ENCODE data around the gene INTS3.
A peak's percentile ranks its signal among the peaks of the same experiment; 100 is the strongest.

The INTS3 gene

DNA sequence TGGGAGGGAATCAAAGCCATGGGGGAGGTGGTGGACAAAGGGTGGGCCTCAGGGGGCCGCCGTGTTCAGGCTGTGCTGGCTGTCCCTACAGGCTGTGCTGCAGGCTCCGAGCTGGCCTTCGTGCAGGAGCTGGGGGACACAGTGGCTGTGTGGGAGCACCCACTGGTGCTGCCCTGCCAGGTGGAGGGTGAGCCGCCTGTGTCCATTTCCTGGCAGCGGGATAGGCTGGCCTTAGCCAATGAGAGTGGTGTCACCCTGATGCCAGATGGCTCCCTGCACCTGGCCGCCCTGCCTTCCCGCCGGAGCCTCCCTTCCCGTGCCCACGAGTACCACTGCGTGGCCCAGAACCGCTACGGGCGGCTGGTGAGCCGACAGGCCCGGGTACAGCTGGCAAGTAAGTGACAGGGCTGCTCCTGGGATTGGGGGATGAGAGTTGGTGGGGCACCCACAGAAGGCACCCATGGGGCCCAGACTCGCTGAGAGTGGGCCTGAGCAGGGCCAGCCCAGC is 67.5 kb downstream of the INTS3 start:
- DNase-seq (ENCODE audit: low read depth, low spot score): no peak

DNA sequence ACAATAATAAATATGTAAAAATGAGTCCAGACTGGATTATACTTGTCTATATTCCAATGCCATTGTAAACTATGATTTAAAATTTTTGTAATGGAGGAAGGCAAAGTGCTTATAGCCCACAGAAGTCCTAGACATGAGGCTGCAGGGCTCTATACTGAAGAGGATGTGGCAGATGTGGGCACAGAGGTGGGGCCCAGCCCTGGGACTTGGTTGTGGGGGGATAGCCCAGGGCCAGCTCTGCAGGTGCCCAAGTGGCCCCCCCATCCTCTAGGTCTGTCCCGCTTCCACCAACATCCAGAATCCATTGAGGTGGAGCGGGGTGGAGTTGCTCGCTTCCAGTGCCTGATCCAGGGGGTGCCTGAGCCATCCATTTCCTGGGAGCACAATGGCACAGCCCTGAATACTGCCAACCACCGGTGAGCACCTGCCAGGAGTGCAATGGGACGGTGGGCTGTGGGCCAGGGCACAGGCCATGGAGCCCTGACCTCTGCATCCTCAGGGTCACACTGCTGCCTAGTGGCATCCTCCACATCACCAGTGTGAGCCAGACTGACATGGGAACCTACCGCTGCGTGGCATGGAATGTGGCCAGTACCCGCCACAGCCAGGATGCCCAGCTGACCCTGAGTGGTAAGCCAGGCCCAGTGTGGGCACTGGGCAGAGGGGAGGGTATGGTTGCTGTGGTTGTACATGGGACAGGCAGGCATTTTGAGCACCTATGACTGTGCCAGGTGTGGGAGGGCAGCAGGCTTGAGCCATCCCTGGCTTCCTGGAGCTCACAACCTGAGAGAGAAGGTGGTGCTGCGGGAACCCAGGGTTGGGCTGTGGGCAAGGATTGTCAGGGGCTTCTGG is 68.3 kb downstream of the INTS3 start:
- no peak for DNase-seq (ENCODE audit: low read depth, low spot score)

DNA sequence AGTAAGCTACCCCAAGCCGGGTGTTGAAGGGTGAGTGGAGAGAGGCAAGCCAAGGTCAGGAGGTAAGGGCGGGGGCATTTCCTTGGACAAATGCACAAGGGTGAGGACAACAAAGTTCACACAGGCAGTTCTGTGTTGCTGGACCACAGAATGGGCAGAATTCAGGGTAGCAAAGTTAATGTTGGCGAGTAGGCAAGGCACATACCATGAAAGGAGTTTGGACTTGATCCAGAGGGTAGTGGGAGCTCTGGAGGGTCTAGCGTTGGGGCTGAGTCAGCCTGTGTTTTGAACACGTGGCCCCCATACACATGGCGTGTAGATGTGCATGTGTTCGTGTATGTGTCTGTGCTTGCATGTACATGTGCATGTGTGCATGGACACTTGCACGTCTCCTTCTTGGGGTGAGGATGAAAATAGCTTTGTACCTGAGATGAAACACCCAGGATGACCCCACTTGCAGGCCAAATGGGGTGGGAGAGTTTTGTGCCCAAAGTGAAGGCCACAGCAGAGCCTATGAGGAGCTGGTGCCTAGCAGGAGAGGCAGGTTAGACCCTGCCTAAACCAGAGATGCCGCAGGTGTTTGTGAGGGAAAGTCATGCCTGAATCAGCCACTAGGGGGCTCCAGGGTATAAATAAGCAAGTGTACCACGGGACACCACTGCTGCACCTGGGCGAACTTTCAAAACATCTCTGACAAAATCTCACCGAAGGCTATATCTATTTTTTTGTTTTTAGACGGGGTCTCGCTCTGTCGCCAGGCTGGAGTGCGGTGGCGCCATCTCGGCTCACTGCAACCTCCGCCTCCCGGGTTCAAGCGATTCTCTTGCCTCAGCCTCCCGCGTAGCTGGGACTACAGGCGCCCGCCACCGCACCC is 69.2 kb downstream of the INTS3 start:
- DNase-seq (ENCODE audit: low read depth, low spot score): peak; percentile 78

DNA sequence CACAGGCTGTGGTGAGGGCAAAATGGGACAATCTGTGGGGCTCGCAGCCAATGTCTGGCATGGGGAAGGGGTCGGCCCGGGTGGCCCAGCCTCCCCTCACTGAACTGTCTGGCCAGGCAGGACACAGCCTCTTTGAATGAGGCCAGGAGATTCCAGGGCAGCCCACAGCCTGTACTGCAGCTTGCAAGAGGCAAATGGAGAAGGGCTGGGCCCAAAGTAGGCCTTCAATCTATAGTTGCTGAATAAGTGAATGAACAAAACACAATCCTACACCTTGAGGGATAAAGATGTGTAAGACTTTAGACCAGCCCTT is 70.6 kb downstream of the INTS3 start:
- no peak for DNase-seq (ENCODE audit: low read depth, low spot score)

DNA sequence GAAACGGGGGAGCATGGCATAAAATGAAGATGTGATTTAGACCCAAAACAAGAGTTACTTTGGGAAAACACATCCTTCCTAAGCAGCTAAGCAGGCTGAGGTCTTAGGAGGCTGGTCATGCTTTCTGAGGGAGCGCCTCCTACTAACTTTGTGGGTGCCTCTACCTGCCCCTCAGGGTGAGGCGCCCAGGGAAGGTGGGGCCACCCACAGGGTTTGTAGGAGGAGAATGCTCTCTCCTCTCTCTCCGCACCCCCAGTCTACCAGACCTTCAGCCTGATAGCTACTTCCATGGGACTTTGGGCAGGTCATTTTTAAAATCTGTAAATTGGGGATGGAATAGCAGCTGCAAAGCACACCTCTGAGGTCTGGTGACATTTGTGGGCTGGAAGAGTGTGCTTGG is 71.2 kb downstream of the INTS3 start:
- DNase-seq (ENCODE audit: low read depth, low spot score): no peak

DNA sequence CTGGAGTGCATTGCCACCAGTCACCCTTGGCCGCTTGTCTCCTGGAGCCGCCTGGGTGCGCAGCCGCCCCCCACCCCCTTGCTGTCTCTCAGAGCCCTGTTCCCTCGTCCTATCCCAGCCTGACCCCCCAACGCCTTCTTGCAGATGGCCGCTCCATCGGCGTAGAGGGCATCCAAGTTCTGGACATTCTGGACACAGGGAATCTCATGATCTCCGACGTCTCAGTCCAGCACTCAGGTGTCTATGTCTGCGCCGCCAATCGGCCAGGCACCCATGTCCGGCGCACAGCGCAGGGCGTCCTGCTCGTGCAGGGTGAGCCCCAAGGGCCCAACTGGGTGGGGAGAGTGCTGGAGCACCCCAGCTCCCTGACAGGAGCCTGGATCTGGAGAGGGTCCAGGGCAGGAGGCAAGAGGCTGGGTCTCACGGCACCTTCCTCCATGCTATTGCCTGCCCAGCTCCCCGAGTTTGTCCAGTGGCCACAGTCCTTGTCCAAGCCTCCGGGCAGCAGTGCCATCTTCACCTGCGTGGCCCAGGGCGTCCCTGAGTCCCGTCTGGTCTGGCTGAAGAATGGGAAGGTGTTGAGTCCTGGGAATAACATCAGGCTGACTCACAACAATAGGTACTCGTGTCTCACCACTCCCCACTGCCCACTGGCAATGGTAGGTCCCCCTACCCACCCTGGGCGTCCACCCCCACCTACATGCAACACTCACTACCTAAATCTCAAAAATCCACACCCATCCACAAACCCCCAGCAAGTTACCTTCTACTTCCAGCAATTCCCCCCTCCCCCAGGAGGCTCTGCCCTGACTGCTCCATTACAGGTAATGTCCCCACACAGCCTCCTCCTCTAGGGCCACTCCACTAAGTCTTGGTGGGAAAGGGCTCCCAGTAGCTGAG is 72.0 kb downstream of the INTS3 start:
- DNase-seq (ENCODE audit: low read depth, low spot score): no peak

DNA sequence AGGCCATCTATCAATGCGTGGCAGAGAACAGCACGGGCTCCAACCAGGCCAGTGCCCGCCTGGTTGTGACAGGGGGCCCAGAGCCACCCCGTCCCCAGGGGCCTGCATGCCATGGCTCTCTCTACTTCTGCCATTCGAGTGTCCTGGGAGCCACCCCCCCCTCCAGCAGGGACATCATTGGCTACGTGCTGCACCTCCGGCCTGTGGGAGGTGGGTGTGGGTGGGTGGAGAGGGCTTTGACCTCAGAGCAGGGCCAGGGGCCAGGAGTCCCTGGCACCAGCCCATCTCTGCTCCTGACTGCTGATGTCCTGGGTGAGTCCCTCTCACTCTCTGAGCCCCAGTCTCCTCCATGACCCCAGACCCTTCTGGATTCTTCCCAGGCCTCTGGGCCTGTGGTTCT is 72.7 kb downstream of the INTS3 start:
- no peak for DNase-seq (ENCODE audit: low read depth, low spot score)

DNA sequence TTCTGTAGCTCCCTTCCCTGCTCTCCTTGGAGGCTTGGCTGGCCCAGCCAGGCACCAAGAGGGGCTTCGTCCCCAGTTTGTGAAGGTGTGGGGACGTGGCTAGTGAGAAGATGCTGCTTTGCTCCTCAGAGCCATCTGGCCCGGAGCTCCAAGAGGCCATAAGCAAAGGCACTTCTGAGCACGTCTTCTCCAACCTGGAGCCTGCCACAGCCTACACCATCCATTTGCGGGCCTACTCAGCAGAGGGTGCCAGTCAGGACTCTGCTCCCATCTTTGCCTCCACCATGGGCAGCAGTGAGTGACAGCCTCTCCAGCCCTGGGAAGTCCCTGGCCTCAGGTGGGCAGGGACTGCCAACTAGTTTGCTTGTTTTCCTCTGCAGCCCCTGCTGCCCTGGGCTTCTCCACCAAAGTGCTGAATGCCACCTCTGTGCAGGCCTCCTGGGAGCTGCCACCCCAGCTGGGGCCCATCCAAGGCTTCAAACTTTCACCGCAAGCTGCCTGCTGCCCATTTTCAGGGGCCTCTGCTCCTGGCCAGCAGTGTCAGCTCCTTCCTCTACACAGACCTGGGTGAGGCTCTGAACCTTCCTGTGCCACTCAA is 73.3 kb downstream of the INTS3 start:
- DNase-seq (ENCODE audit: low read depth, low spot score): no peak

DNA sequence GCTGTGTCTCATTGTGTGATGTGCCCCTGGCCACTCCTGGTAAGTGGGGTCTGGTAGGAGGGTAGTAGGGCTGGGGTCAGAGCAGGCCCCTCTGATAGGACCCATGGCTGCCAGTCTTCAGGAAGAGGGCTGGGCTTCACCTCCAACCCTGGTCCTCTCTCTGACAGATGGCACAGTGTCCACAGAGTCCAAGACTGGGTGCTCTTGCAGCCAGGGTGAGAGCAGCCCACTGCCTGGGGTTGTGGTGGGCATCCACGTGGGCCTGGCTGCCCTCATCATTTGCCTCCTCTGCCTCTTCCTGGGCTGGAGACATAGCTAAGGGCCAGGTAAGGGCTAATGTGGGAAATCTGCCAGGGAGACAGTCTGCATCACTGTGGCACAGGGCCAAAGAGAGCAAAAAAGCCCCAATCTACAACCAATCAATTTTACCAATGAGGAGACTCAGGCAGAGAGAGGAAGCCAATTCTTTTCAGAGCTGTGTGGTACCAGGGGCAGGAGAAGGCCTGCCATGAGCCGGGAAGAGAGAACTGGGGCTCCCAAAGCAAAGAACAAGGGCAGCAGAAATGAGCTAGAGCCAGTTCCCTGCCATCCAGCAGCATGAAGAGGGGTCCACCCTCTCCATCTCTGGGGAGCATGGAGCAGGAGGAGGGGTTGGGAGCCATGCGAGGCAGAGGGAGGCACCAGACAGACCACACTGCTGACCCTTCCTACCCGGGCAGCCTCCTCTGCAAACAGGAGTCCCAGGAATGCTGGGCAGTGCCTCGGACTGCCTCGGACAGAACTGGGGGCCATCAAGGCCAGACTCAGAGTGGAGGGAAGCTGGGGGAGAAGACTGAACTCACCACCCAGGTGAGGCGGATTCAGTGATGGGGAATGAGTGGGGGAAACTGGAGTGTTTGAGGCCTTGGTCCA is 74.2 kb downstream of the INTS3 start:
- no peak for DNase-seq (ENCODE audit: low read depth, low spot score)

DNA sequence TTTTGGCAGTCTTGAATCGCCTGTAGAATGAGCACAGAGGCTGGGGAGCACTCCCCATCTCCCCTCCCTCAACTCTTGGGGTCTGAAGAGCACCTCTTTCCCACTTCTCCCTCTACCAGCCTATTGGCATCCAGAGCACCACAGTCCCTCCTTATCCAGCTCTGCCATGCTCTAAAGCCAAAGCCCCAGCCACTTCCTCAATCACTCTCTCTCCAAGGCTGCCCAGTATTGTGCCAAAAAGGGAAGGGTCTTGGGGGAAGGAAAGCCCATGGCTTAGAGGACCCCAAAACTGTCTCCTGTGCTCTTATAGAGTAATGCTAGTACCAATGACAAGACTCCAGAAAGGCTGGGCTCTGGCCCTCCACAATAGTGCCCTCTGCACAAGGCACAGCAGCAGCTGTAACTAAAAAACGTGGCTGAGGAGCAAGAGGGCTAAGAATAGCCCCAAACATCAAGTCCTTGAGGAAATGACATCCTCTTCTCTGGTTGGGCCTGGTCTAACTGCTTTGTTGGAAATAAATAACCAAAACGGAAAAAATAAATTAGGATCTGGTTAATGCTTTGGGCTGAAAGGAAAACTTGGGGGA is 75.7 kb downstream of the INTS3 start:
- no peak for DNase-seq (ENCODE audit: low read depth, low spot score)

DNA sequence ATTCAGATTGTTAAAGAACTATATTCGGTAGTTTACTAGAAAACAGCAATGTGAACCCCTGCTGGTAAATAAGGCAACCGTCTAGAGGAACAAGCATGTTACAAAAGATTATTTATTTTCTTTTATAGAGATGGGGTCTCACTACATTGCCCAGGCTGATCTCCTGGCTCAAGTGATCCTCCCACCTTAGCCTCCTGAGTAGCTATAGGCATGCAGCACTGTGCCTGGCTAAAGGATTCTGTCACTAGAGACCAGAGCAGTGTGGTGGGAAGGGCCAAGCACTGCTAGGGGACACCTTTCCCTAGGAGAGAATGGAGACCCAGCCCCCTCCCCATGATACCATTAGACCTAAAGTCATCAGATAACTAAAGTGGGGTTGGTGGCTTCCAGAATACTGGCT is 76.3 kb downstream of the INTS3 start:
- no peak for DNase-seq (ENCODE audit: low read depth, low spot score)

DNA sequence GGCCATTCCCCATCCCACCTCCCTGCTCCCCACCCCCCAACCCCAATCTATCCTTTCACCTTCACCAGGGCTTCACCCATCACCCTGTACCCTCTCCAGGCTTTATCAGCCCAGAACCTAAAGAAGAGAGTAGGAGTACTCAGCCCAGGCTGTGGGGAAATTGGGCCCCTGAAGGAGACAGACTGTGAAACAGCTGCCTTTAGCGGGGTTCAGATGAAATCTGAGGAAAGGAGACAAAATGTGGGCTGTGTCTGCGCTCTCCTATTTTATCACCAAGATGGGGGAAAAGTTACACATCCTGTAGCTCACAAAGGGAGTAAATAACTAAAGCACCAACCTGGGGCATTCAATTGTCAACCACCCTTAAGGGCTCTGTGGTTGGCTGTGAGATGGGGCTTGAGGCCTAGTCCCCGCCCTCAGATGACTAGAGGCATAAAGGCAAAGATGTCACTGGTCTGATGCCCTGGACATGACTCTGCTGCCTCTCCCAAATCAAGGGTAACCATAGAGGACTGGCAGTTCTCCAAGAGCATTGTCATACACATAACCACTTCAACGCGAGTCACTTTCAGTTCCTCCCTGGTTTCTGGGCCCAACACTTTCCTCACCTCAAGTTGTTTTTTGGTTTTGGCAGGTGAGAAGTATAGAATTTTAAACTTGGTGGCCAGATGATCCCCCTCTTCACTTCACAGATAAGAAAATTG is 77.3 kb downstream of the INTS3 start:
- peak; percentile 74 for DNase-seq (ENCODE audit: low read depth, low spot score)

DNA sequence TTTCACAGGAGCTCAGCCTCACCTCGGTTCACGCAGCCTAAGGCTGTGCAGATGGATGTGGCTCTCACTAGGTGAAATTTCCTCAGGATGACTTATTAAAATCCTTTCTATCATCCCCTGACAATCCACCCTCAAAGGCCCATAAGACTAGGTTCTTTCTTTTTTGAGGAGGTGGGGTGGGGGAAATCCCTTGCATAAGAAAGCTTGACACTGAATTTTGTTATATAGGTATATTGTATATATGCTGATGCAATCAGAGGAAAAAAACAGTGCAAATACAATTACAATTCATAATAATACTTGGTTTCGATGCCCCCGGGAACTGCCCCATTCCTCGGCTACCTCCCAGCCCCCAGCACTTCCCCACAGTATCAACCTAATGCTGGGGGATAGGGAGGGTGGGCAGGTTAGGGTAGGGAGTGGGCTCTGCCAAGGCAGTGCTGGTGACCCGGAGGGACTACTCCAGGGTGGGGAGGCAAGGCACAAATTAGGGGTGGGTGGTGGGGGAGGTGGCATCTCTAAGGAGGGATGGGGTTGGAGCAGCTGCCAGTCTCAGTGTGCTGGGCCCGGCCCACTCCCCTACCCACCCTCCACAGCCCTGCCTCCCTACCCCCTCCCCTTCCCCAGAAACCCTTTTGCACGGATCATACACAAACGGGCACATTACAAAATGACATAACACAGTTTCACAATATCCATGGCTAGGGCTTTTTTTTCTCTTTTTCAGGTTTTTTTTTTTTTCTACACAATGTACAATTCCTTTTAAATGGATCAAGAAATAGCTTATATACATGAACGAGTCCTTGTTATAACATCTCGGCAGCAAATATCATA is 78.3 kb downstream of the INTS3 start:
- no peak for DNase-seq (ENCODE audit: low read depth, low spot score)

DNA sequence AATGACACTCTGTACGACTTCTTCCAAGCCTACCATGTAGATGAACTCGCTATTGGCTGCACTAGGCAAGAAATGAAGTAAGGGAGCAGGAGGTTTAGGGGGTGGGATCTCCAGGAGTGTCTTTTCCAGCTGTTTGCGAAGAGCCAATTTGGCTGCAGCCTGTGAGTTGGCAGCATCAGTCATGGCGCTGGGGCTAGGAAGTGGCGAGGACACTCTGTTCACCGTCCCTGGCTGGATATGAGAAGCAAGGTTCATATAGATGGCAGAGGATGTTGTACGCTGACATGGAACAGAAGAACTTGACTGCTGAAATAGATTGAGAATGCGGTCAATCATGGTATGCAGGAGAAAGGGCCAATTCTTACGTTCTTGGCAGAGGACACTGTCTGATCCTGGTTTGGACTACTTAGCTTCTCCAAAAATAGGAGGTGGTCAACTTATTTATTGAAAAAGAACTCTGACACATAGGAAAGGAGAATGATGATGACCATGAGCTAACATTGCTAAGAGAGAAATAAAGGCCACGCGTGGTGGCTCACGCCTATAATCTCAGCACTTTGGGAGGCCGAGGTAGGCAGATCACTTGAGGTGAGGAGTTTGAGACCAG is 88.5 kb downstream of the INTS3 start:
- no peak for DNase-seq (ENCODE audit: low read depth, low spot score)

DNA sequence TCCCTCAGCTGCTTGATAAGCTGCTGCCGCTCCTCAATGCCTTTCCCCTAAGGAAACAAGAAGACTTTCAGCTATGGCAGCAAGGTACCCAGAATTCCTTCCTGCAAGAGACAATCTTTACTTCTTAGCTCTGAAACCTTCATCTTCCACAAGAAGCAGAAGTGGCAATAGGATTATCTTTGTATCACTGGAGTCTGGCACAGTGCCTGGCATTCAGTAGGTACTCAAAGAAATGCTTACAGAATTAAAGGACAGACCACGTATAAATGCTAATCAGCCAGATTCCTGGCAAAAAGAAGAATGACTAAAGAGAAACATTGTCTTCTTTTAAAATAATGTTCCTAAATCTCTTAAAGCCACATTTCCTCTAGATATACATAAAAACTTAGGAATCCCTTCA is 91.0 kb downstream of the INTS3 start:
- DNase-seq (ENCODE audit: low read depth, low spot score): no peak
